Psoas muscle (tissue), 8 donors: ENCODE data around the gene ATRAID. TPM values are rescaled to one million over a fixed set of nuclear protein-coding genes. Genes with fewer than 3 reads are reported as not detected.
A peak's percentile ranks its signal among the peaks of the same experiment; 100 is the strongest.

Experiments used
- ATAC-seq, 4 donors: fragments of 200-7000 bp; cut with Tn5 transposase; one replicate each; pipeline ENCODE4 v1.9.1; 2020; ENCODE audit warnings: moderate library complexity in 3 of 4, mild to moderate bottlenecking in 2 of 4
- DNase-seq, 2 donors: peaks; one replicate each; pipeline ENCODE4 v3.0.0-alpha.2; 2020
- H3K27ac ChIP-seq: fragments of 200-600 bp; one replicate; pipeline ENCODE4 v1.8.0; 2022
- H3K27me3 ChIP-seq, 3 donors: fragments of 200-600 bp in 1 of 3; one replicate each; pipeline versions ENCODE4 v1.6.1 to v1.8.0; 2013 to 2022; ENCODE audit warnings: low read length in 2 of 3, mild to moderate bottlenecking in 2 of 3, moderate library complexity in 1 of 3; ENCODE audit not compliant: insufficient read depth in 3 of 3
- H3K36me3 ChIP-seq, 2 donors: fragments of 200-600 bp in 1 of 2; one replicate each; pipeline versions ENCODE4 v1.6.1 to v1.8.0; 2013 to 2022; ENCODE audit warnings: low read depth in 1 of 2, mild to moderate bottlenecking in 1 of 2, moderate library complexity in 1 of 2; ENCODE audit not compliant: insufficient read depth in 1 of 2
- H3K4me1 ChIP-seq: fragments of 200-600 bp; one replicate; pipeline ENCODE4 v1.8.0; 2022
- H3K4me3 ChIP-seq: fragments of 200-600 bp; one replicate; pipeline ENCODE4 v1.8.0; 2022; ENCODE audit warnings: mild to moderate bottlenecking
- H3K9me3 ChIP-seq: fragments of 200-600 bp; one replicate; pipeline ENCODE4 v1.8.0; 2022
- WGBS, 3 donors: extraction: QIAGEN DNeasy Blood & Tissue Kit; methylation state at CpG; one replicate each; pipeline versions ENCODE4 v1.1.6 to v1.1.7; 2013; 5-methylcytosine and 5-hydroxymethylcytosine counted together
- intact Hi-C, 2 donors: fragments of 100-400 bp; cut with DNase I; formaldehyde crosslinking; loops; one replicate each; pipeline versions ENCODE4 v1.11.0 to v1.14.2; 2022
- polyA plus RNA-seq, 3 donors: library from polyadenylated mRNA; stranded (reverse); fragments of 200-250 nt; gene quantifications; one replicate each; pipeline ENCODE4 v1.2.3, GENCODE V29; 2013
- total RNA-seq, 4 donors: library from RNA; stranded (reverse); fragmentation: NEBNext Ultra II Directional in 2 of 4; extraction: Animal tissue kit (Norgen Biotek cat#: 25700) in 2 of 4; gene quantifications; one replicate each; pipeline versions ENCODE4 v1.2.1 to v1.2.4, GENCODE V29; 2021 to 2023
- TF ChIP-seq, protein P1 (sequence below): fragments of 200-600 bp; IDR thresholded peaks from one replicate; pipeline ENCODE4 v1.8.0; 2022; ENCODE audit warnings: antibody characterized with exemption
- donor health status: healthy with polysubstance abuse.
- donor health status: DM: no; HTN: no; CAD: no; lungs with moderate emphysema.
- donor health status: Bipolar disorder and iron deficiency.
- donor health status: healthy.
- donor health status: DM: yes; HTN: yes; CAD: no.
- donor health status: DM: no; HTN: no; CAD: no.
- donor health status: DM: no; HTN: no; CAD: no.
- donor health status: DM: yes; HTN: yes; CAD: no.

The ATRAID gene
- total and polyA plus RNA-seq, 7 donors, result 87.1 to 188 (median 101) TPM

DNA sequence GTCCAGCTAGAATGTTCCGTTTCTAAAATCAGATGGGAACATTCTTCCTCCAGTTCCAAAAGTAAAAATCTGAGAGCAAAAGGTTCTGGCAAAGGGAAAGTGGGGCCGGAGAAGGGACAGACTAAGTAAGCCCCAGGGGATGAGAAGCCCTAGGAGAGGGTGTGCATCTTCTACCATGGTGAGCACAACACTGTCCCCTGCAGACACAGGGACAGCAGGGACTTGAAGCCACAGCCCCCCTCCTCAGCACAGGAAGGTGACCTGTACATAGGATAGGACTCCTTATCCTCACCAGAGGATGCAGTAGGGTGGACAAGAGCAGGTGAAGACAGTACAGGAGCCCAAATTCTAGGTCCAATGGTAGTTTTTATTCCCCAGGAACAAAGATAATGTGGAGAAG, 12.6 kb upstream of the ATRAID start:
- 71 to 83% (median 79%) methylated on average over 2 of the region's 2 CpGs for WGBS, 3 donors
- no peak overlapping the region for H3K4me3 ChIP-seq
- no peak overlapping the region for H3K27ac ChIP-seq
- intact Hi-C loops, result no loop called here
- no peak for DNase-seq
- H3K27me3 ChIP-seq, result no peaks in the 10 kb centered on the region
- H3K36me3 ChIP-seq, result peaks cover 18 to 50% of the 10 kb centered on the region in 2 donors
- ATAC-seq, result peak in 1 of 4 donors; percentile 31
- no peaks in the 10 kb centered on the region for H3K9me3 ChIP-seq
- TF ChIP-seq, protein P1, sequence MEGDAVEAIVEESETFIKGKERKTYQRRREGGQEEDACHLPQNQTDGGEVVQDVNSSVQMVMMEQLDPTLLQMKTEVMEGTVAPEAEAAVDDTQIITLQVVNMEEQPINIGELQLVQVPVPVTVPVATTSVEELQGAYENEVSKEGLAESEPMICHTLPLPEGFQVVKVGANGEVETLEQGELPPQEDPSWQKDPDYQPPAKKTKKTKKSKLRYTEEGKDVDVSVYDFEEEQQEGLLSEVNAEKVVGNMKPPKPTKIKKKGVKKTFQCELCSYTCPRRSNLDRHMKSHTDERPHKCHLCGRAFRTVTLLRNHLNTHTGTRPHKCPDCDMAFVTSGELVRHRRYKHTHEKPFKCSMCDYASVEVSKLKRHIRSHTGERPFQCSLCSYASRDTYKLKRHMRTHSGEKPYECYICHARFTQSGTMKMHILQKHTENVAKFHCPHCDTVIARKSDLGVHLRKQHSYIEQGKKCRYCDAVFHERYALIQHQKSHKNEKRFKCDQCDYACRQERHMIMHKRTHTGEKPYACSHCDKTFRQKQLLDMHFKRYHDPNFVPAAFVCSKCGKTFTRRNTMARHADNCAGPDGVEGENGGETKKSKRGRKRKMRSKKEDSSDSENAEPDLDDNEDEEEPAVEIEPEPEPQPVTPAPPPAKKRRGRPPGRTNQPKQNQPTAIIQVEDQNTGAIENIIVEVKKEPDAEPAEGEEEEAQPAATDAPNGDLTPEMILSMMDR, result no peak
- H3K4me1 ChIP-seq, result no peaks in the 10 kb centered on the region

DNA sequence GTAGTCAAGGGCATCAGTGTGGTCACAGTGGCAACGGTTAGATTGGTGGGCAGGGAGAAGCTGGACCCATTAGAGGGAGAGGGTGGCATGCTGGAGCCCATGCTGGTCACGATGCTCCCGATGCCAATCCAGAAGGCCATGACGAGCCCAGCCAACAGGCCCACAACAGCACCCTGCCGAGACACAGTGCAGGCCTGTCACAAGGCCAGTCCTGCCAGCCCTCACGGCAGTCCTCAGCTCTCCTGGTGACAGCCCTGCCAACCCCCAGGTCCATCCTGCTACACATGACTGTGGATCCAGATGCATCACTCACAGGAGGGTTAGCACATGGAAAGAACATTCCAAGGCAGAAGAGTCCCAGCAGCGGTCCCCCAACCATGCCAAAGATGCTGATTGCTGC, 10.2 kb upstream of the ATRAID start:
- Histone ChIP-seq H3K27me3 (no peaks in the 10 kb centered on the region), H3K27ac (no peak overlapping the region), H3K4me1 (no peaks in the 10 kb centered on the region), H3K9me3 (no peaks in the 10 kb centered on the region), H3K36me3 (peaks cover 21 to 74% of the 10 kb centered on the region in 2 donors), H3K4me3 (no peak overlapping the region)
- WGBS, 3 donors, result 84 to 92% (median 90%) methylated on average over 7 of the region's 7 CpGs
- TF ChIP-seq, protein P1, result no peak
- DNase-seq, result no peak
- ATAC-seq, result no peak
- intact Hi-C loops, result loop anchor here in 1 of 2 donors (10.0 kb wide), 1 partner anchor 237 kb away; no protein-coding TSS in a partner anchor

DNA sequence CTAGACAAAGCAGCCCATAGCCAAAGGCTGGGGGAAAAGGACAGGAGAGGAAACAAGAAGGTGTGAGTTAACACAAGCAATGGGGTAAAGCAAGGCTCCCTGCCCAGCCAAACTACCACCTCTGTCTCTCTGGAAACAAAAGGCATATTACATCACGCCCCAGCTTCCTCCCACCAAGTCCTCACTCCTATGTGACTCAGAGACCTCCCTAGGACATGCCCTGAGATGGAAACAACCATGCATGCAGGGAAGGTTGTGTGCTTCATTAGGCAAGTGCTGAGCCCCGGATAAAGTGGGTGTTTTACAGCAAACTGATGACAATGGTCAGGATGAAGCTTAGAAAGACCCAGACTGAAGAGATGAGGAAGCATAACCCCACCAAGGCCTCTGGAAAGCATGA, 9.0 kb upstream of the ATRAID start:
- whole genome bisulfite sequencing, 3 donors, result 72 to 97% (median 84%) methylated on average over 2 of the region's 2 CpGs
- intact Hi-C loops, result loop anchor here in 1 of 2 donors (10.0 kb wide), 1 partner anchor 238 kb away; no protein-coding TSS in a partner anchor
- ATAC-seq (no peak), DNase-seq (no peak)
- Histone ChIP-seq H3K9me3 (no peaks in the 10 kb centered on the region), H3K27ac (no peak overlapping the region), H3K4me3 (no peak overlapping the region), H3K27me3 (no peaks in the 10 kb centered on the region), H3K4me1 (no peaks in the 10 kb centered on the region), H3K36me3 (peaks cover 21 to 86% of the 10 kb centered on the region in 2 donors)
- TF ChIP-seq, protein P1, result no peak

DNA sequence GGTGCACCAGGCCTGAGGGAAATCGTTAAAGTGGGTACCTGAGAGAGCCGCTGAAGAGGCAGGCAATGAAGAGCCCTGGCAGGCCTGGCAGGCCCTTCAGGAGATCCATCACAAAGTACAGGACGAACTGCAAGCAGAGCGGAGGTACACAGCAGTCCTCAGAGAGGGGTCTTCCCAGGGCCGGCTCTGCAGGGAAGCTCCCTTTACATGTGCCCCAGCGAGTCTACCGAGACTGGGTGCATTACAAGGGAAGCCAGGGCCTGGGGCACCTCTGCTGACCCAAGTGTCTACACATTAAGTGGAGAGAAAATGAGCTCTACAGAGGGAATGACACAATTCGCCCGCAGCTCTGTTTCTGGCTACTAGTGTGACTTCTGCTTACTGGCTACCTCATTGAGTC, 8.1 kb upstream of the ATRAID start:
- Histone ChIP-seq H3K27ac (no peak overlapping the region), H3K36me3 (peaks cover 25 to 95% of the 10 kb centered on the region in 2 donors), H3K27me3 (no peaks in the 10 kb centered on the region), H3K4me3 (no peak overlapping the region), H3K4me1 (no peaks in the 10 kb centered on the region), H3K9me3 (no peaks in the 10 kb centered on the region)
- intact Hi-C loops, result loop anchor here in 1 of 2 donors (10.0 kb wide), 1 partner anchor 239 kb away; no protein-coding TSS in a partner anchor
- TF ChIP-seq, protein P1, result no peak
- ATAC-seq (no peak), DNase-seq (no peak)
- 94 to 97% (median 96%) methylated on average over 9 of the region's 9 CpGs for WGBS, 3 donors

DNA sequence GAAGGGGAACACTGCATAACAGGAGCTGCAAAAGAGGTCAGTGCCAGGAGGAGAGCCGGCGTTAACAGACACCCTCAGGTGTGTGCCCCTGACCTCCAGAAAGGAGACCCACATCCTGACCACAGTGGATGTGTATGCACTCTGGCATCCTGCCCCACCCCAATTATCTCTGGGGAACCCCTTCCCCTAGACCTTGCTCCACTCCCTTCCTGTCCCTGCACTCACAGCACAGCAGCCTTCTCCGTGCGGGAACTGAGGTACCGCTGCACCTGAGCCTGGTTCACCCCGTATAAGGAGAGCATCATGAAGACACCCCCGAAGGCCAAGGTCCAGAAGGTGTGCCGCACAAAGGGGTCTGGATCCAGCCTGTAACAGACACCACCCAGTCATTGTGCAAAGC, 7.3 kb upstream of the ATRAID start:
- Histone ChIP-seq H3K4me3 (no peak overlapping the region), H3K27ac (no peak overlapping the region), H3K4me1 (no peaks in the 10 kb centered on the region), H3K9me3 (no peaks in the 10 kb centered on the region), H3K36me3 (peaks cover 23 to 99% of the 10 kb centered on the region in 2 donors), H3K27me3 (no peaks in the 10 kb centered on the region)
- 94 to 97% (median 96%) methylated on average over 8 of the region's 8 CpGs for WGBS, 3 donors
- ATAC-seq, result no peak
- intact Hi-C loops, result loop anchor here in 1 of 2 donors (10.0 kb wide), 1 partner anchor 240 kb away; no protein-coding TSS in a partner anchor
- TF ChIP-seq, protein P1, result no peak
- DNase-seq, result no peak
